ES-I3 (cell line): ENCODE data around the gene ALDH1A3.

Experiments
- H3K36me3 ChIP-seq: 2 replicates; pipeline ENCODE4 v1.6.1; 2013; ENCODE audit warnings: mild to moderate bottlenecking, low read length, control low read depth, moderate library complexity; ENCODE audit not compliant: insufficient read depth
- H3K4me1 ChIP-seq: 2 replicates; pipeline ENCODE4 v1.6.1; 2013; ENCODE audit warnings: mild to moderate bottlenecking, control low read depth, low read length; ENCODE audit not compliant: insufficient read depth
- H3K9ac ChIP-seq: 2 replicates; pipeline ENCODE4 v1.6.1; 2013; ENCODE audit warnings: low read depth, mild to moderate bottlenecking, low read length, moderate library complexity
- H3K9me3 ChIP-seq: 2 replicates; pipeline ENCODE4 v1.6.1; 2013; ENCODE audit warnings: mild to moderate bottlenecking, low read length, moderate library complexity; ENCODE audit not compliant: control insufficient read depth, insufficient read depth

The ALDH1A3 gene

GRCh38 chr15:100913961-100914360 lies 34.3 kb downstream of the ALDH1A3 start:
- no peaks in the 10 kb centered on the region; the same call in 1 of the 2 replicates for H3K36me3 ChIP-seq

DNA sequence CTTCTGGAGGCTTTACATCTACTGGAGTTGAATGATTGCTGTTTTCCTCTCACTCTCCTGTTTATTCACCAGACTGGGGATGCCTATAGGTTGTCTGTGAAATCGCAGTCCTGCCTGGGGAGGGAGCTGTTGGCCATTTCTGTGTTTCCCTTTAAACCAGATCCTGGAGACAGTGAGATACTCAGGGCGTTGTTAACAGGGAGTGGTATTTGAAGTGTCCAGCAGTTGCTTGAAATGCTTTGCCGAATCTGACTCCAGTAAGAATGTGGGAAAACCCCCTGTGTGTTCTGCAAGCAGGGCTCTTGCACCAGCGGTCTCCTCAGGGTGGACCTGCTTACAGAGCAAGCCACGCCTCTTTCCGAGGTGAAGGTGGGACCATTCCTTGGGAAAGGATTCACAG lies 35.2 kb downstream of the ALDH1A3 start:
- H3K9me3 ChIP-seq = peaks cover 5% of the 10 kb centered on the region
- H3K36me3 ChIP-seq = no peaks in the 10 kb centered on the region; the same call in 1 of the 2 replicates
- H3K9ac ChIP-seq = no peak overlapping the region
- H3K4me1 ChIP-seq = no peaks in the 10 kb centered on the region

More at GRCh38 chr15:100913961-100914360, 34.3 kb downstream of the ALDH1A3 start:
- Histone ChIP-seq H3K9me3 (peaks cover 5% of the 10 kb centered on the region), H3K4me1 (no peaks in the 10 kb centered on the region), H3K9ac (no peak overlapping the region)

DNA sequence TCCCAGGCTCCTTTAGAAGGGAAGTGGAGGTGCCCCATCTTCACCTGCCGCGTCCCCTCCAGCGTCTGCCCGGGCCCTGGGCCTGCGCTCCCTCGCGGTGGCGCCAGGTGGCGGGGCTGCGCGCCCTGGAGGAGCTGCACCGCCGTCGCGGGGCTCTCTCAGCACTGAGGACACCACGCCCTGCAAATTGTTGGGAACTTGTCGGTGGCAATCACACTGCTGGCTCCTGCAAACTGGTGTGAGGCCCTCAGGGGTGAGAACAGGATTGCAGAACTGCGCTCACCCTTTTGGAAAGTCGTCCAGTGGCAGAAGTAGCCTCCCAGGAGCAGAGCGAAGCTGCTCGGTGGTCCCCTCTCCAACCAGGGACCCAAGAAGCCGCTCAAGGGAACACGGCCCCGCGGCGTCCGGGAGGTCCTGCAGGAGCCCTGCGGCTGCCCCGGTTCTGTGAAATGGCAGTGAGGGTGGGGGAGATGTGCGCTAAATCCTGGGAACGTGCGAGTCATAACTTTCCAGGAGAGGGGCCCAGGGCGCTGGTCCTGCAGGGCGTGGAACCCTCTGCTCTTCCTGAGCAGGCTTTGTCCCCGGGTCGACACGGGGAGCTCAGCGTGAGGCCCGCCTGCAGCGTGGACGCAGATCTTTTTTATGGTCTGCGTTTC lies 38.5 kb downstream of the ALDH1A3 start:
- Histone ChIP-seq H3K9ac (peak overlapping the region; percentile 55), H3K36me3 (no peaks in the 10 kb centered on the region; the same call in 1 of the 2 replicates), H3K9me3 (no peaks in the 10 kb centered on the region), H3K4me1 (no peaks in the 10 kb centered on the region)

DNA sequence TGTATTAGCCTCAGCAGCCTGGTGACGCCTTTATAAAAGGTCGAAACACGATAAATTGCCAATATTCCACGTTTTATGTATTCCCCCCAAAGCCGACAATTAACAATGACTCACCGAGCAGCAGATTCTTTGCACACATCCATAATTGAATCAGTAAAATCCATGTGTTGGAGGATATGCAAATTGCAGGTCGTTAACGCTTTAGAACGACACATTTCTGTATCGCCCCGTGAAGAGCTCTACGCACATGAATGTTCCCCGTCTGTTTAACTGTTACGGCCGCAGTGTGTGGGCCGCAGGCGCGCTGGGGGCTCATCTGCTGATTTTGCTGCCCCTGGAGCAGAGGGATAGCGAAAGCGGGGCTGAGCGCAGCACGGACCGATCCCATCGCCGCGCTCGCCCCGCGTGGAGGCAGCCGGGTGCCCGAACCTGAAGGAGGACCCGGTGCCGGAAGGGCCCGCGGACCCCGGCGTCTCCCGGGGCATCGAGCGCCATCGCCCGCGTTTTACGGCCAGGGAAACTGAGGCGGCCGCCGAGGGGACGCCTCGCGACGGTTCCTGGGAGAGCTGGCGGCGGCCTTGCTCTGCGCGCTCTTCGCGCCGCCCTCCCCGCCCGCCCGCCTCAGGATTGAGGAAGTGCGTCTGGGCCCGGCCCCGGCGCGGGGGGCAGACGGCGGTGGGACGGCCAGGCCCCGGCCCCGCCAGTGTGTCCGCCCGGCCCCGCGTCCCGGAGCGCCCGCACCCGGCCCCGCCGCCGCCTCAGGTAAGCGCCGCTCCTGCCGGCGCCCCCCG lies 39.3 kb downstream of the ALDH1A3 start, which contains the start of gene LRRK1:
Gene LRRK1, plus strand, starts transcription at position 668 of the 791 bp plus-strand sequence. CDS start 5,276 bp downstream, outside the sequence.
- Histone ChIP-seq H3K9me3 (no peaks in the 10 kb centered on the region), H3K4me1 (no peaks in the 10 kb centered on the region), H3K36me3 (no peaks in the 10 kb centered on the region; the same call in 1 of the 2 replicates), H3K9ac (peak within 1 kb of the TSS; percentile 55)

- peak overlapping the region; percentile 55 for H3K9ac ChIP-seq
- no peaks in the 10 kb centered on the region for H3K9me3 ChIP-seq
These were observed 40.1 kb downstream of the ALDH1A3 start for GRCh38 chr15:100919481-100920405.

GRCh38 chr15:100920516-100921135 lies 41.0 kb downstream of the ALDH1A3 start:
- Histone ChIP-seq H3K9ac (no peak overlapping the region), H3K4me1 (no peaks in the 10 kb centered on the region), H3K9me3 (no peaks in the 10 kb centered on the region), H3K36me3 (no peaks in the 10 kb centered on the region)

More at GRCh38 chr15:100919481-100920405, 40.1 kb downstream of the ALDH1A3 start:
- Histone ChIP-seq H3K4me1 (no peaks in the 10 kb centered on the region), H3K36me3 (no peaks in the 10 kb centered on the region)

GRCh38 chr15:100922192-100923040 lies 42.8 kb downstream of the ALDH1A3 start:
- H3K9me3 ChIP-seq = no peaks in the 10 kb centered on the region
- no peaks in the 10 kb centered on the region for H3K4me1 ChIP-seq
- H3K36me3 ChIP-seq = no peaks in the 10 kb centered on the region
- H3K9ac ChIP-seq = no peak overlapping the region

- no peaks in the 10 kb centered on the region for H3K36me3 ChIP-seq
- H3K4me1 ChIP-seq = no peaks in the 10 kb centered on the region
- no peak overlapping the region for H3K9ac ChIP-seq
- no peaks in the 10 kb centered on the region for H3K9me3 ChIP-seq
These were observed 43.4 kb downstream of the ALDH1A3 start for GRCh38 chr15:100923076-100923475.

GRCh38 chr15:100923902-100924301 lies 44.3 kb downstream of the ALDH1A3 start:
- no peak overlapping the region for H3K9ac ChIP-seq
- H3K4me1 ChIP-seq = no peaks in the 10 kb centered on the region
- no peaks in the 10 kb centered on the region for H3K9me3 ChIP-seq
- no peaks in the 10 kb centered on the region for H3K36me3 ChIP-seq

DNA sequence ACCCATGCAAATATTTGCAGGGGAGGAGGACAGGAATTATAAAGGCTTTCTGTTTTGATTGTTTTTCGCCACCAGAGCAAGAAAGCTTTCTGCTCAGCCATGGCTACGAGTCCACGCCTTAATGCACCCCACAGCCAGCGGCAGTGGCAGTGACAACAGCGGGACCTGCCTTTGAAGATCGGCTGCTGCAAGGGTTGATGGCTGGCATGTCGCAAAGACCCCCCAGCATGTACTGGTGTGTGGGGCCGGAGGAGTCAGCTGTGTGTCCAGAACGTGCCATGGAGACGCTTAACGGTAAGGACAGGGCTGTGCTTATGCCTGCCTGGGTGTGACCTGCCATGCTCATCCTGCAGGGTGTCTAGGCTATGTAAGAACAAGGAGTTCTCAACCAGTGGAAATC lies 44.8 kb downstream of the ALDH1A3 start:
- Histone ChIP-seq H3K4me1 (no peaks in the 10 kb centered on the region), H3K36me3 (no peaks in the 10 kb centered on the region), H3K9ac (no peak overlapping the region), H3K9me3 (no peaks in the 10 kb centered on the region)

DNA sequence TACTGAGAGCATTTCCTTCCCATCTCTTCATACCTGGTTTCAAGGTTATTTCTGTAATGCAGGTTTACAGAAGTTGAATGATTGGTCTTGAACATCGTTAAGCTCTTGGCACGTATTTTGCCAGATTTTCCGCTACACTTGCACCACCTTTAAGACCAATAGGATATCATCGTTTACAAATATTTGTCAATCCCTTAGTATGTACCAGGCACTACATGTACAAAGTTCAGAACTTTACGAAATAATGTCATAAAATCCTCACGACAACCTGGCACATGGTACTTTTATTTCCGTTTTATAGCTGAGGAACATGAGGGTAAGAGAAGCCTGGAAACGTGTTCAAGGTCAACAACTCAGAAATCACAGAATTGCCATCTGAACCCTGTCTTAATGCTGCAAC lies 45.8 kb downstream of the ALDH1A3 start:
- Histone ChIP-seq H3K9ac (no peak overlapping the region), H3K4me1 (no peaks in the 10 kb centered on the region), H3K9me3 (no peaks in the 10 kb centered on the region), H3K36me3 (no peaks in the 10 kb centered on the region)

GRCh38 chr15:100926258-100926657 lies 46.6 kb downstream of the ALDH1A3 start:
- Histone ChIP-seq H3K9ac (no peak overlapping the region), H3K9me3 (no peaks in the 10 kb centered on the region), H3K4me1 (no peaks in the 10 kb centered on the region), H3K36me3 (no peaks in the 10 kb centered on the region)
